ENCODE measurements around the gene MAST1. TPM values are rescaled to one million over a fixed set of nuclear protein-coding genes. Genes with fewer than 3 reads are reported as not detected.
"Not testable (repeated sequence)": the region's sequence is repeated elsewhere in the genome, so short reads cannot be mapped to it uniquely, and the experiment has no call there.

Gene MAST1
- total RNA-seq, 4 donors from 2014 or later, result 0.56 TPM; not detected in 3

- no peak for TF ChIP-seq POLR2A (IDR thresholded peaks at IDR 0.05)
- TF ChIP-seq, protein P1, sequence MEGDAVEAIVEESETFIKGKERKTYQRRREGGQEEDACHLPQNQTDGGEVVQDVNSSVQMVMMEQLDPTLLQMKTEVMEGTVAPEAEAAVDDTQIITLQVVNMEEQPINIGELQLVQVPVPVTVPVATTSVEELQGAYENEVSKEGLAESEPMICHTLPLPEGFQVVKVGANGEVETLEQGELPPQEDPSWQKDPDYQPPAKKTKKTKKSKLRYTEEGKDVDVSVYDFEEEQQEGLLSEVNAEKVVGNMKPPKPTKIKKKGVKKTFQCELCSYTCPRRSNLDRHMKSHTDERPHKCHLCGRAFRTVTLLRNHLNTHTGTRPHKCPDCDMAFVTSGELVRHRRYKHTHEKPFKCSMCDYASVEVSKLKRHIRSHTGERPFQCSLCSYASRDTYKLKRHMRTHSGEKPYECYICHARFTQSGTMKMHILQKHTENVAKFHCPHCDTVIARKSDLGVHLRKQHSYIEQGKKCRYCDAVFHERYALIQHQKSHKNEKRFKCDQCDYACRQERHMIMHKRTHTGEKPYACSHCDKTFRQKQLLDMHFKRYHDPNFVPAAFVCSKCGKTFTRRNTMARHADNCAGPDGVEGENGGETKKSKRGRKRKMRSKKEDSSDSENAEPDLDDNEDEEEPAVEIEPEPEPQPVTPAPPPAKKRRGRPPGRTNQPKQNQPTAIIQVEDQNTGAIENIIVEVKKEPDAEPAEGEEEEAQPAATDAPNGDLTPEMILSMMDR (IDR thresholded peaks at IDR 0.05), result no peak
- intact Hi-C loops (cut with DNase I), result loop anchor here (10.0 kb wide), 2 partner anchors 169 to 279 kb away; no protein-coding TSS in a partner anchor
- WGBS, 2 donors, result 71 to 81% methylated on average over 6 to 11 of the region's 11 CpGs
These were observed 5.0 kb downstream of the MAST1 start for GRCh38 chr19:12843328-12843727.

GRCh38 chr19:12843999-12844732 is 5.9 kb downstream of the MAST1 start:
- intact Hi-C loops (cut with DNase I), result loop anchor here (10.0 kb wide), 2 partner anchors 169 to 279 kb away; no protein-coding TSS in a partner anchor
- no peak for TF ChIP-seq POLR2A (IDR thresholded peaks at IDR 0.05)
- TF ChIP-seq, protein P1 (IDR thresholded peaks at IDR 0.05), result no peak
- peaks cover 0 to 11% of the 10 kb centered on the region in 2 donors for H3K4me1 ChIP-seq
- H3K4me3 ChIP-seq (replicated peaks in 1 of 3), result no peak overlapping the region
- no peak overlapping the region for H3K27ac ChIP-seq
- peaks cover 17% of the 10 kb centered on the region for H3K27me3 ChIP-seq
- DNase-seq, result no peak
- no peaks in the 10 kb centered on the region for H3K9me3 ChIP-seq
- H3K36me3 ChIP-seq, result no peaks in the 10 kb centered on the region
- WGBS, 2 donors, result 93 to 94% methylated on average over 3 of the region's 3 CpGs

More at GRCh38 chr19:12843328-12843727, 5.0 kb downstream of the MAST1 start:
- H3K27me3 ChIP-seq, result peaks cover 24% of the 10 kb centered on the region
- H3K4me3 ChIP-seq (replicated peaks in 1 of 3), result no peak overlapping the region
- H3K27ac ChIP-seq, result no peak overlapping the region
- no peak for DNase-seq
- H3K9me3 ChIP-seq, result no peaks in the 10 kb centered on the region
- H3K4me1 ChIP-seq, result peaks cover 7 to 14% of the 10 kb centered on the region in 2 donors
- no peaks in the 10 kb centered on the region for H3K36me3 ChIP-seq

DNA sequence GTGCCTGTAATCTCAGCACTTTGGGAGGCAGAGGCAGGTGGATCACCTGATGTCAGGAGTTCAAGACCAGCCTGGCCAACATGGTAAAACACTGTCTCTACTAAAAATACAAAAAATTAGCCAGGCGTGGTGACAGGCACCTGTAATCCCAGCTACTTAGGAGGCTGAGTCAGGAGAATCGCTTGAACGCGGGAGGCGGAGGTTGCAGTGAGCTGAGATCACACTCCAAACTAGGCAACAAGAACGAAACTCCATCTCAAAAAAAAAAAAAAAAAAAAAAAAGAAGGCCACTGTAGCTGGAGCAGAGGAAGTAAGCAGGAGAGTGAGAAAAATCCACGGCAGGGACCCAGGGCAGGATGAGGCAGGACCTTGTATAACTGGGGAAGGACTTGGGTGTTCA is 8.3 kb downstream of the MAST1 start:
- not testable (repeated sequence) for H3K27ac ChIP-seq; H3K9me3 ChIP-seq; H3K4me1 ChIP-seq; H3K36me3 ChIP-seq; H3K4me3 ChIP-seq (replicated peaks in 1 of 3); DNase-seq; H3K27me3 ChIP-seq
- intact Hi-C loops (cut with DNase I), result loop anchor here (5.0 to 10.0 kb wide), 3 partner anchors 79 to 282 kb away; no protein-coding TSS in a partner anchor
- 85% methylated on average over 7 of the region's 7 CpGs for WGBS, 2 donors

DNA sequence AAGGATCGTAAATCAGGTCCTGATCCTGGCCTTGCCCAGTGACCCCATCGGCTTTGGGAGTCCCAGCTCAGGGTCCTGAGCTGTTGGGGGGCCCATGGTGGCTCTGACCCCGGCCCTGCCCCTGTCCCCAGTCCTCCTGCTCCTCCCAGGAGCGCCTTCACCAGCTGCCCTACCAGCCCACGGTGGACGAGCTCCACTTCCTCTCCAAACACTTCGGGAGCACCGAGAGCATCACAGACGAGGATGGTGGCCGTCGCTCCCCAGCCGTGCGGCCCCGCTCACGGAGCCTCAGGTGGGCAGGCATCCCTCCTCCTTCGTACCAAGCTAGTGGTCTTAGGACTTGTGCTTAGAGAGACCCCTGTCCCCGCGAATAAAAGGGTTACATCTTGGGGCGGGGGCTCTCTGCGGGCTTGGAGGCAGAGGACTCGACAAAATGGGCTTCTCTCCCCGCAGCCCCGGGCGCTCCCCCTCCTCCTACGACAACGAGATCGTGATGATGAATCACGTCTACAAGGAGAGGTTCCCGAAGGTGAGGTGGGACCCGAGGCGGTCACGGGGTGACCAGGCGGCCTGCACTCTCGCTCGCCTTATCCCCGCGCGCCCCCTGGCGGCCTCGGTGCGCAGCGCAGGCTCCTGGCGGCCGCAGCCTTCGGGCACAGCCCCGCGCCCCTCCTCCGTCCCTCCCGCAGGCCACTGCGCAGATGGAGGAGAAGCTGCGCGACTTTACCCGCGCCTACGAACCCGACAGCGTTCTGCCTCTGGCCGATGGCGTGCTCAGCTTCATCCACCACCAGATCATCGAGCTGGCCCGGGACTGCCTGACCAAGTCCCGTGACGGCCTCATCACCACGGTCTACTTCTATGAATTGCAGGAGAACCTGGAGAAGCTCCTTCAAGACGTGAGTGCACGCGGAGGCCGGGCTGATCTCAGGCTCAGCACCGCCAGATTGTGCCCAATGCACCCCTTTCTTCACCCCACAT is 9.1 kb downstream of the MAST1 start:
- no peak for TF ChIP-seq POLR2A (IDR thresholded peaks at IDR 0.05)
- TF ChIP-seq, protein P1 (IDR thresholded peaks at IDR 0.05), result peak; percentile 80 to 99 (median 98)
- H3K4me1 ChIP-seq, result peaks cover 0 to 8% of the 10 kb centered on the region in 2 donors
- no peak overlapping the region for H3K27ac ChIP-seq
- peaks cover 2% of the 10 kb centered on the region for H3K27me3 ChIP-seq
- DNase-seq, result peak; percentile 87 to 88
- H3K4me3 ChIP-seq (replicated peaks in 1 of 3), result peak overlapping the region in 1 of 3 donors; percentile 2
- intact Hi-C loops (cut with DNase I), result loop anchor here (5.0 to 10.0 kb wide), 3 partner anchors 80 to 283 kb away; no protein-coding TSS in a partner anchor
- 23 to 31% methylated on average over 17 to 31 of the region's 69 CpGs for WGBS, 2 donors
- H3K9me3 ChIP-seq, result no peaks in the 10 kb centered on the region
- H3K36me3 ChIP-seq, result no peaks in the 10 kb centered on the region

- DNase-seq, result no peak
- TF ChIP-seq POLR2A (IDR thresholded peaks at IDR 0.05), result no peak
- TF ChIP-seq, protein P1 (IDR thresholded peaks at IDR 0.05), result no peak
- WGBS, 2 donors, result 88 to 91% methylated on average over 1 of the region's 1 CpG
- Histone ChIP-seq H3K36me3 (no peaks in the 10 kb centered on the region), H3K9me3 (no peaks in the 10 kb centered on the region), H3K27ac (no peak overlapping the region), H3K4me3 (replicated peaks in 1 of 3) (no peak overlapping the region), H3K27me3 (no peaks in the 10 kb centered on the region), H3K4me1 (no peaks in the 10 kb centered on the region)
- intact Hi-C loops (cut with DNase I), result no loop called here
These were observed 18.3 kb downstream of the MAST1 start for GRCh38 chr19:12856653-12857052.

All from thyroid gland (tissue), 4 donors.